Measurements from ENCODE around the gene FHIT.

Gene FHIT

DNA sequence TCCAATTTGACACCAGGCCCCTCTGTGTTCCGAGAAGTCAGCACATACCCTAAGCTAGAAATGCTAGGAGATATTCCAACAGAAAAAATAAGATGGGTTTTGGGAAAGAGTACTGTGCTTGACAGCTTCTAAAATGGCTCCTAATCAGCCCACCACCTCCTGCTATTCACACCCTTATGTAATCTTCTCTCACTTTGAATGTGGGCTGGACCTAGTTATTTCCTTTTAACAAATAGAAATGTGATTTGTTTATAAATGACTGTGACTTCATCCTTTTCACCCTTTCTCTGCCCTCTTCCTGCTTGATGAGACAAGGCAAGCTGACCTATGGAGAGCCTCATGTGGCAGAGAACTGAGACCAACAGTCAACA is 961.1 kb downstream of the FHIT start:
- H3K4me3 ChIP-seq (ENCODE audit: low read length) = no peak overlapping the region
- TF ChIP-seq CTCF (conservative IDR thresholded peaks at IDR 0.05; ENCODE audit: low read depth, low read length) = no peak

GRCh38 chr3:60289341-60290121 is 961.7 kb downstream of the FHIT start:
- H3K4me3 ChIP-seq (ENCODE audit: low read length) = no peak overlapping the region
- peak; percentile 82 for DNase-seq (ENCODE audit: low read depth)
- no peak for TF ChIP-seq CTCF (conservative IDR thresholded peaks at IDR 0.05; ENCODE audit: low read depth, low read length)

More for the DNA sequence above, 961.1 kb downstream of the FHIT start:
- DNase-seq (ENCODE audit: low read depth) = no peak

DNA sequence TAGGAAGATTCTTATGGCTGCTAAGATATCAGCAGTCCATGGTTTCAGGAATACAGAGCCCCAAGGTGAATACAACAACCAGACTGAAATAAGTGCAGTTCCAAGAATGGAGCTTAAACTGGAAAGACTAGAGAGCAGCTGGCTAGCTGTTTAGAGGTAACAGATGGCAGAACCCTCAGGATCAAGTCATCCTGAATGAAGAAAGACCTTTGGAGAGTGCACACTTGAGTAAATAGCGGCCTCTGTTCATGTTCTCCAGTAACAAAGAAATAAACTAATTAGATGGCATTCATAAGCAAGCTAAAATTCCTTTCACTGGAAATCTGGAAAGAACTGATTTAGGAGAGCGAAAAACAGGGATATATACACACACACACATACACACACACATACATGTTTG is 968.4 kb downstream of the FHIT start:
- TF ChIP-seq CTCF (conservative IDR thresholded peaks at IDR 0.05; ENCODE audit: low read depth, low read length) = no peak
- DNase-seq (ENCODE audit: low read depth) = no peak

GRCh38 chr3:60281970-60282369 is 969.3 kb downstream of the FHIT start:
- no peak for TF ChIP-seq CTCF (conservative IDR thresholded peaks at IDR 0.05; ENCODE audit: low read depth, low read length)
- H3K4me3 ChIP-seq (ENCODE audit: low read length) = no peak overlapping the region

More for the DNA sequence above, 968.4 kb downstream of the FHIT start:
- no peak overlapping the region for H3K4me3 ChIP-seq (ENCODE audit: low read length)

GRCh38 chr3:60277361-60277800 is 973.9 kb downstream of the FHIT start:
- H3K4me3 ChIP-seq (ENCODE audit: low read length) = no peak overlapping the region
- TF ChIP-seq CTCF (conservative IDR thresholded peaks at IDR 0.05; ENCODE audit: low read depth, low read length) = no peak
- no peak for DNase-seq (ENCODE audit: low read depth)

More at GRCh38 chr3:60281970-60282369, 969.3 kb downstream of the FHIT start:
- no peak for DNase-seq (ENCODE audit: low read depth)

GRCh38 chr3:60276615-60277014 is 974.6 kb downstream of the FHIT start:
- no peak for TF ChIP-seq CTCF (conservative IDR thresholded peaks at IDR 0.05; ENCODE audit: low read depth, low read length)
- no peak overlapping the region for H3K4me3 ChIP-seq (ENCODE audit: low read length)
- DNase-seq (ENCODE audit: low read depth) = no peak

DNA sequence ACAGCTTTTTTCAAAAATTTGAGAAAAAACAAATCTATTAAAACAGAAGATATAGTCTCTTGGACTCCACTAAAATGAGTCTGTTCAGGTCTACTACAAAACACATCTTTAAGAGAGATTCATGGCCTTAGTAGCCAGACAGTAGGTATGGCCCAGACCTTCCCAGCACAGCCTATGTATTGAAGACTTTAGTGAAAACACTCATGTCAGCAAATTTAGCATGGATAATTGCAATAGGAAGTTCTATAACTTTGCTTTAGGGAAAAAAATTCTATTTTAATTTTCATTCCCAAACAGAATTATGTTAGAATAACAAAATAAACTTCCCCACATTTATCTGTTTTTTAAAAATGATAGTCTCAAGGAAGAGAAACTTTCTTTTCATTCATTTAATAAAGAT is 976.6 kb downstream of the FHIT start:
- no peak overlapping the region for H3K4me3 ChIP-seq (ENCODE audit: low read length)
- DNase-seq (ENCODE audit: low read depth) = no peak
- no peak for TF ChIP-seq CTCF (conservative IDR thresholded peaks at IDR 0.05; ENCODE audit: low read depth, low read length)
